G401.6 (cell line): ENCODE data around the gene FCN3.
A peak's percentile ranks its signal among the peaks of the same experiment; 100 is the strongest.

Experiments
- FAIRE-seq: peaks from 2 replicates; lab custom pipeline; 2012; peaks lifted over from hg19 to GRCh38; lab: Jason Lieb, UNC

The FCN3 gene

DNA sequence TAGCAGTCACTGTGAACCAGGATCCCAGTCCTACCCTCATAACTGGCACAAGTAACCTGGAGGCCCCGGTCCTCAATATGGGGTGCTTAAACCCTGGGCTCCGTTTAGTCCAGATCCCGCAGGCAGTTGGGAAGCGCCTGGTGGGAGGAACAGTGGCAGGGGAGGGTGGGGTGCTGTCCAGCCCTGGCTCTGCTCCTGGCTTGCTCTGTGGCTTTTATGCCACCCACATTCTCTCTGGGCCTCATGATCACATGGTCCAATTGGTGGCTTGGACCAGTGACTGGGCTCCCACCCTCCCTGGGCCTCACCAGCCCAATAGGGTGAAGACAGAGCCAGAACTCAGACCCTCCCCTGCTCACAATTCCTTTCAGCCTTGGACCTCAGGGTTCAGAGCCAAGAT lies 5.6 kb upstream of the FCN3 start:
- no peak for FAIRE-seq

DNA sequence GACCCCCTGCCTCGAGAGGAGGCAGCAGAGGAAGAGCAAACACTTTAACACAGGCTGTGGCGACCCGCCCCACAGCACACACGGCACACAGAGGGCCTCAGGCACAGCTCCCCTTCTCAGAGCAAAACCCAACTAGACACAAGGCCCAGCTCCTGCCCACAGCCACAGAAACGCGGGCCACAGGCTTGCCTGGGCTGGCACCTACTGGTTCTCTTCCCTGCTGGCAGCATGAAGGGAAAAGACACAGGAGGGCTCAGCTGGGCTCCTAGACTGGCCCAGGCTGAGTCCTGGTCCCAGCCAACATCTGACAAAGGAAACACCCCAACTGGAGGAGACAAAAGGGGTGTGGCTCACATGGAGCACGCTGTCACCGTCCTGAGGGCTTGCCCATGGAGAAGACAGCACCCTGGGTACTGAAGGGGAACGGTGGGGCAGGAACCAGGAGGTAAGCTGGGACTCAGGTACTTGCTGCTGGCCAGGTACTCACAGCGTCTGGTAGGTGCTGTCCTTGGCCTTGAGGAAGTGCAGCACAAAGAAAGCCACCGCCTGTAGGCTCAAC lies 5.0 kb upstream of the FCN3 start:
- no peak for FAIRE-seq

DNA sequence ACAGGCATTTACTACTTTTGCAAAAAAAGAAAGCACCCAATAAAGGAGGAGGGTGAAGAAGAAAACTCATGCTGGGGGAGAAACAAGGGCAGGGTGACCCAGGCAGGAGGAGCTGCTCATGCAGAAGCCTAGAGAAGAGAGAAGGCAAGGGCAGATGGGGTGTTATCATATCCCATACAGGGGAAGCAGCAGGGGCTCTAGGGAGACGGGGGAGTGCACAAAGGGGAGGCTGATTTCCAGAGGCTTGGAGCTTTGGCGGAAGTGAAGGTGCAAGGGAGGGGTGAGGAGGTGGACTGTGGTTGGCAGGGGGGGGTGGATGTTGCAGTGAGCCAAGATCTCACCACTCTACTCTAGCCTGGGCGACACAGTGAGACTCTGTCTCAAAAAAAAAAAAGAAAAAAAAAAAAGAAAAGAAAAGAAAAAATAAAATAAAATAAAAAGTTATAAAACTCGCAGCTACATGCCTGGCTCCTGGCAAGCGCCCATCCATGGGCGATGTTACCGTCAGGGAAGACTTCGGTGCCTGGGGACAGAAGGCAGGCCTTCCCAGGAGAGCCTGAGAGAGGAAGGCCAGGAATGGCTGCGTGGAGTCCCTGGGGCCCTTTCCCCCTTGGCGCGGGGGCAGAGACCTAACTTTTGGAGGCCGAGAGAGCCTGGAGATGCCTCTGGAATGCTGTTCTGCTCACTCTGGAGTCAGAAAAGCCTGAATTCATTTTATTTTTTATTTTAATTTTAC lies 3.3 kb upstream of the FCN3 start:
- FAIRE-seq: no peak

DNA sequence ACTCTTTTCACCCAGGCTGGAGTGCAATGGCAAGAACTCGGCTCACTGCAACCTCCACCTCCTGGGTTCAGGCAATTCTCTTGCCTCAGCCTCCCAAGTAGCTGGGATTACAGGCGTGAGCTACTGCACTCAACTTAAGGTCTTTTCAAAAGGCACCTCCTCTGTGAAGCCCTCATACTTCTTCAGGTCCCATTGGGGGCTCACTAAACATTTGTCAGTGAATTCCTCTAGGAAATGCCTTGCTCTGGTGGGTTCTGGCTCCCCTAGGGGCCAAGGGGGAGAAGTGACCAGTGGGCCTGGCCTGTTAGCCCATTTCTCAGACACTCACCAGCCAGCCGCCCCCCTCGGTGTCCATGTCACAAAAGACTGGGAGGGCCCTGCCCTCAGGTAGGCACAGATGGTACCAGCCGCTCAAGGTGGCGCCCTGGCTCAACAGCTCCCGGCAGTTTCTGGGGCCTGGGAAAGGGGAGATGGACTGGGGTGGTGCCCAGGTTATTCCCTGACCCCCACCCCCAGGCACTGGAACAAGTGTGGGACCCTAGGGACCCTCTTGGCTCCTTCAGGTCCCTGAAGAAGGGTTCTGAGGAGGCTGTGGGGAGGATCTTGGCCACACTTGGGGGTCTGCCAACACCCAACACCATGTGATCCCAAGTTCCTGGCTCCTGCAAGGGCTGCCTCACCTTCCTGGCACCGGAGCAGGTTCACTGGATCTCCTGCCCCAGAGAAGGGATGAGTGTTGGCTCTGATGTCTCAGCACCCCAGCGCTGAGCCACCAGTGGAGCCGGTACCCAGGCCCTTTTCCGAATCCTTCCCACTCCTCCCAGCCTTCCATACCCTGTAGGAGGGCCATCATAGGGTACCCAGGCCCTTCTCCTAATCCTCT lies 1.6 kb downstream of the FCN3 start:
- FAIRE-seq: no peak

DNA sequence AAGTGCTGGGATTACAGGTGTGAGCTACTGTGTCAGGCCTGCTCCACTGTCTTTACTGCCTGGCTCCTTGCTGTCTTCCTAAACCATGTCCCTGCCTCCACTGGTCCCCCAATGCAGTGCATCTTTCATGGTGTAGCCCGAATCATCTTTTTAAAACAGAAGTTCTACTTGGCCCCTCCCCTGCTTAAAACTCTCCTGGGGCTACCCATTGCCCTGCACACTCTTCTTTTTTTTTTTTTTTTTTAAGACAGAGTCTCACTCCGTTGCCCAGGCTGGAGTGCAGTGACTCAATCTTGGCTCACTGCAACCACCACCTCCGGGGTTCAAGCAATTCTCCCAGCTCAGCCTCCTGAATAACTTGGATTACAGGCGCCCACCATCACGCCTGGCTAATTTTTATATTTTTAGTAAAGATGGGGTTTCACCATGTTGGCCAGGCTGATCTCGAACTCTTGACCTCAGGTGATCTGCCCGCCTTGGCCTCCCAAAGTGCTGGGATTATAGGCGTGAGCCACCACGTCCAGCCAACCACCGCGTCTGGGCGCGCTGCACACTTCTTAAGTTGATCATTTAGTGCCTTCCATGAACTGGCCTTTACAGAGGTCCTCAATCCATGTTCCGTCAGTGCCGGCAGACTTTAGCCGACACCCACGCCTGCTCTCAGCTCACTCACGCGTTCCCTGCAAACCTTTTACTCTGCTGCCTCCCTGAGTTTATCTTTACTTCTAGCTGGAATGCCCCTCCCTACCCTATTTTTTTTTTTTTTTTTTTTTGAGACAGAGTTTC lies 2.4 kb downstream of the FCN3 start:
- no peak for FAIRE-seq

DNA sequence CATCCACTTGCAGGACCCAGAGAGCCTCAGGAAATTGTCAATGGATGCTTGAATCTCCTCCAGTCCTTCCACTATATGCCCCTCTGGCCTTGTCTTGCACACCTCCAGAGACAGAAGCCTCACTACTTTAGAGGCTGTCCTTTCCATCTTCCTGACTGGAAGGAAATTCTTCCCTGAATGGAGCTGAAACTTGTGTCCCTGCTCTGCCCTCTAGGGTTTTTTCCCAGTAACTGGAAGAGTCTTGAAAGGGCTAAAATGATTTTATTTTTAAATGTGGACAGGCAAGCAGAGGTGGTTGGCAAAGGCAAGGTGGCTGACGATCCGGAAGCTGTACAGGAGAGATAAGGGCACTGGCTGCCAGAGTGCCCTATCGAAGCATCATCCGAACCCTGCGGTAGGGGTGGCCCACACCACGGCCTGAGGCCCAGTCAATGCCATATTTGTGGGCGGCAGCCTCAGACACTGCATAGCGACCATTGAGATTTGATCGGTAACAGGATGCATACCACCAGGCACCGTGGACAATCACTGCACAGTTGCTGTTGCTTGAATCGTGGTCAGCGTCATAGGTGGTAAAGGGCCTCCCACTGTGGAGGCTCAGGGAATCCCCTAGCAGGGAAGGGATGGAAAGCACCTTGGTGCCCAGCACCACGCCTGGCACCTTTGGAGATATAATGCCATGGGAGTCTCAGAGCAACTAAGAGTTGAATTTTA lies 5.6 kb downstream of the FCN3 start:
- peak; percentile 81 for FAIRE-seq

DNA sequence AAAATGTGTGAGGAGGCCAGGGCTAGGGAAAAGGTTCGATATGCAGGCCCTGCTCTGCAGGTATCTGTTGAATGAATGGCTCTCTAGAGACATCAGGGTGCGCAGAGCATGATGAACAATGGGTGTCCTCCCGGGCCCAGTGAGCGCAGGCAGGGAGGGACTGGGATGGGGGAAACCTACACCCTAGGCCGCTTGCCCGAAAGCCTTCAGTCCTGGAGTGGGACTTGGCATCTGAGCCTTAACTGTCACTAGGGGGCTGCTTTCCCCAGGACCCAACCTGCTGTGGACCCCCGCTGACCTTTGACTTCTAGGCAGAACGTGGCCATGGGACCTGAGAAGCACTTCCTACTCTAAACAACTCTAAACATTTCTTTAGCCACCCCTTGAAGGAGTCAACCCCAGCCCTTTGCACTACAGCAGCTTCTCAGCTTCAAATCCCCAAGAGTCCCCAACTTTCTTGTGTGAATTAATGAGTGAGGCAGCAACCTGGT lies 7.4 kb downstream of the FCN3 start:
- FAIRE-seq: no peak

DNA sequence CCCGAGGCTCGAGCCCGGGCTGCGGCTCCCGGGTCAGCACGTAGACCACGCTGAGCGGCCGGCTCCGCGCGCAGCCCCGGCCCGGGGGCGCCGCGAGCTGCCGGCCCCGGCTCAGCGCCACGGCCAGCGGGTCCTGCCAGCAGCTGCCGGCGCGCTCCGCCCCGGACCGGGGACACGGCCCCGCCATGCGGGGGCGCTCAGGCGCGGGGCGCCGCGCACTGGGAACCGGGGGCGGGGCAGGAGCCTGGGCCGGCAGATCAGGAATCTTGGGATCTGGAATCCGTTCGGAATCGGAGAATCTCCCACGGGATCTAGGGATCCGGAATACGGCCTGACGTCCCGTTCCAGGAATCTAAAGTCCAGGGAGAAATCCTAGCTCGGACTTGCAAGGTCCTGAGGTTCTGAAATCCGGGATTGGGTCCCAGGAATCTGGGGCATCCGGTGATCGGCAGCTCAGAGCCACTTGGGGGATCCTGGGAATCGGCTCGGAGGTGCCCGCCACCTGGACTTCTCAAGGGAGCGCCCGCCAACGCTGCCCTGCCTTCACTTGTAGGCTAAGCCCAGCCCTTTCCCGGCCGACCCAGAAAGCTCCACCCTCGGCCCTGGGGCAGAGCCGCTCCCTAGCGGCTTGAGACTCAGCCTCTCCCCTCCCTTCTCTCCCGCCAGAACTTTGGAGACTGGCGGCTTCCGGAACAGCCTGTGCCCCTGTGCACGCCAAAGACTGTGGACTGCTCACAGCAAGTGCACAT lies 8.0 kb downstream of the FCN3 start, which contains the start of gene MAP3K6:
MAP3K6 (minus strand) TSS at position 551 of the 749 bp plus-strand sequence; CDS start at position 187, 364 bp downstream.
- peak; percentile 86 for FAIRE-seq

DNA sequence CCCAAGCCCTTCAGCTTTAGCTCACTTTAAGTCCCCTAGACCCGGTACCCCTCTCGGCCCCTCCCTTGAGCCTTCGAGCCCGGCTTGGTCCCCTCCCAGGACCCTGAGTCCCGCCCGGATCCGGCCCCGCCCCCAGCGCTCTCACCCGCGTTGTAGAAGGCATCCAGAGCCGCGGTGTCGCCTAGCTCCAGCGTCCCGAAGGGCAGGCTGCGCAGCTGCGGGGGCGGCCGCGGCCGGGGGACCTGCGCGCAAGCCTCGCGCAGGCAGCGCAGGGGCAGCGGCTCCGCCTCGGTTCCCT lies 8.6 kb downstream of the FCN3 start:
- no peak for FAIRE-seq

DNA sequence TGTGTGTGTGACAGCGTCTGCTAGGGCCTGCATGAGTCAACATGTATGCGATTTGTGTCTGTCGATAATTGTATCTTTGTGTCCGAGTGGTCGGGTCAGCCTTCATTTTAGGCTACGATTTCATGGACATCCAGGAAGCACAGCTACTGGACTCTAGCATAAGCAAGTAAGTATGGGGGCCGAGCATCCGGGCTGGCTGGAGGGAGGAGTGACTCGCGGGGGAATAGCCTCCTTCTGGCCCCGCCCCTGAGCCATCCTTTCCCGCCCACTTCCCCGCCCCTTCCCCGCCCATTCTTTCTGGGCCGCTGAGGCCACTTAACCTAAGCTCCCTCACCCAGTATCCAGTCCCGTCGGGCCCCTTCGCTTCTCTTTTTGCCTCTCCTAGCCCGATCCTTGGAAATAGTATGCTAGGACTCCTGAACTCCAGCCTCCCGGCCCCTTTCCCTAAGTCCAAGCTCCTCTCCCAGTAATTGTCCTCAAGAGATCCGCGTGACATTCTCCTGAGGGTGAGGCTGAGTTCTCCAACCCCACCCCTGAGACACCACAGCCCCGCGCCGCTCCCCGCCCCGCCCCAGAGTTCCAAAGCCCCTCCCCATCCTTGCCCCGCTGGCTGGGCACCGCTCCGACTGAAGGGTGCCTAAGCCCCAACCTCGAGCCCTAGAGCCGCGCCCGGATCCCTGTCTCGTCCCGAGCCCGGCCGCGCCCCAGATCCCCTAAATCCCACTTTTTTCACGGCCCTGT lies 9.1 kb downstream of the FCN3 start:
- FAIRE-seq: peak; percentile 82

DNA sequence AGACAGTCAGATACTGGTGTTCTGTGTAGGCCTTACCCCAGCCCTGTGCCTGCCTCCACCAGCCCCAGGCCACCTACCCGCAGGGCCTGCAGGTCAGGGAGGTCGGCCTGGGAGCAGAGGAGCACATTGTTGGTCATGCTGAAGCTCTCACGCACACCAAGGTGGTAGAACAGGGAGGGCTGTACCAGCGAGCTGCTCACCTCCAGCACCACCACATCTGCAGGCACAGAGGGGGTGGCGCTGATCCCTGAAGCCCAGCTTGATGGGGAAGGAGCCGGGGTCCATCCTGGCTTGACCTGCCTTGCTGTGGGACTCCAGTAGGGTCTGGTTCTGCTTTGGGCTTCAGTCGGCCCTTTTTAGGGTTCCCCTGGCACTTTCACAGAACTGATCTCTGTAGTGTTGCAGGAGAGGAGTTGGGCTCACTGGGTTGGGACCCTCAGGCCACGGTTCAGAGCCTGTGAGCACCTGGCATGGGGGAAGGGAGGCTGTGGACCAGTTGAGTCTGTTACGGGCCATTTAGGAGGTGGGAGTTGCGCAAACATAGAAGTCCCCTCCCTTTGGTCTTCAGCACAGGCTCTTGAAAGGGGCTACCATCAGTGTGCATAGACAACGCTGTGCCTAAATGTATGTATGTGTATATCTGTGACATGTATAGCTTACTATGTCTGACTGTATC lies 9.8 kb downstream of the FCN3 start:
- no peak for FAIRE-seq

DNA sequence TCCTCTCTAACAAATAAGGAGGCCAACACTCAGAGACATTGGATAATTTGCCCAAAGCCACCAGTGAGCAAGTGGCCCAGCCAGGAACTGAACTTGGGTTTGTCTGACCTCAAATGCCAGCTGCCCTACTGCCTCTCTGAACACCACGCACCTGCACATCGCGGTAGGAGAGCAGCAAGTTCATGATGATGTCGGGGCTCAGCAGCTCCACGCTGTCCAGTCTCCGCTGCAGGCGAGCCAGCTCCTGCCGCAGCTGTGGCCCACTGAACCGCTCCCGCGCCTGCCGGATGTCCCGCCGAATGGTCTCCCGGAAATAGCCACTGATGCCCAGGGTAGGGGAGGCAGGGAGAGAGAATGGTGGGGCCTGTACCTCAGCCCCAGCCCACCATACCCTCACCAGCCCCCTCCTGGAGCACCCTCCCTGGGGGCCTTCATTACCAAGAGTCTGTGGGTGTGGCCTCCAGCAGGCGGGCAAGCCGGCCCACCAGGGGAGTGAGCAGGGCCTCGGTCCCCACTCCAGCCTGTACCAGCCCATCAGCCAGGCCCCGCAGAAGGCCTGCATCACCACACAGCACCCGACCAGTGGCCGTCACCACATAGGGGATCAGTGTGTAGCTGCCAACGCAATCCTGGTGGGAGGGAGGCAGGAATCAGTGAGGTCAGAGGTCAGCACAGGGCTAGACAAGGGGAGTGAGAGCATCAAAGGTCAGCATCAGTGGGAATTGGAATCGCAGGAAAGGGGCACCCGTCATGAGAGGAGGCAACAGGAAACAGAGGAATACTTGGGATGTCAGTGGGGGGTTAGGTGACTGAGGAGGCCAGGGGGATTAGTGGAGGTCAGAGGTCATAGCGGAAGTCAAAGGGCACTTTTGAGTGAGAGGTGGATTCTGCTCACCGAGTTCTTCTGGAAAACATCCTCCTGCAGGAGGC lies 10.6 kb downstream of the FCN3 start:
- no peak for FAIRE-seq

DNA sequence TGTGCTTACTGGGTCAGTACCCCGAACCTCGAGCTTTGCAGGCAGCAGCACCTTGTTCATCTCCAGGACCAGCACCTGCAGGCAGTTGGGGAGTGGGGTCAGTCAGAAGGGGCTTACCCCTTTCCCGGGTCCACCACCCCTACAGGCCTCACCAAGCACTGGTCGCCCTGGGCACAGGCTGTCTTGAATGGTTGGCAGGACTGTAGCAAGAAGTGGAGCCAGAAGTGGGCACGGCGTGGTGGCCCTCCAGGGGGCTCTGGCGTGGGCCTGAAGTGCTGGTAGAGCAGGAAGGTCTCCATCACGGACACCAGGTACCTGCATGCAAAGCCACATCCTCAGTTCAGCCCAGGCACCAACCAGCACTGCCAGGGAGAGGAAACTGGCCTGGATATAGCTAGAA lies 13.1 kb downstream of the FCN3 start:
- no peak for FAIRE-seq

DNA sequence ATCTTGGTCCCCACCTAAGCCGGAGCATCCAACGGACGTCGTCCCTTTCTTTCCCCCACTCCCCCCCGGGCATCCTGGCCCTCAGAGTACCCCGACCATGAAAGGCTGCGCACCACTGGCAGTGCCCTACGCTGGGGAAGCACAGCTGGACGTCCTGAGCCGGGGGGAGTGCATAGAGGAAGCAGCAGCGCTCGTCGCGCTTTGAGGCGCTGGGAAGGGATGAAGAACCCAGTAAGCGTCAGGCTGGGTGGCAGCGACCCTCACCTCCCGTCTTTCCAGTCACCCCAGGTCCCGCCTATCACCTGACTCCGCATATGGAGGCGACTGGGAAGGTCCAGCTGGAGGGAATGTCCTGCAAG lies 13.6 kb downstream of the FCN3 start:
- FAIRE-seq: no peak

DNA sequence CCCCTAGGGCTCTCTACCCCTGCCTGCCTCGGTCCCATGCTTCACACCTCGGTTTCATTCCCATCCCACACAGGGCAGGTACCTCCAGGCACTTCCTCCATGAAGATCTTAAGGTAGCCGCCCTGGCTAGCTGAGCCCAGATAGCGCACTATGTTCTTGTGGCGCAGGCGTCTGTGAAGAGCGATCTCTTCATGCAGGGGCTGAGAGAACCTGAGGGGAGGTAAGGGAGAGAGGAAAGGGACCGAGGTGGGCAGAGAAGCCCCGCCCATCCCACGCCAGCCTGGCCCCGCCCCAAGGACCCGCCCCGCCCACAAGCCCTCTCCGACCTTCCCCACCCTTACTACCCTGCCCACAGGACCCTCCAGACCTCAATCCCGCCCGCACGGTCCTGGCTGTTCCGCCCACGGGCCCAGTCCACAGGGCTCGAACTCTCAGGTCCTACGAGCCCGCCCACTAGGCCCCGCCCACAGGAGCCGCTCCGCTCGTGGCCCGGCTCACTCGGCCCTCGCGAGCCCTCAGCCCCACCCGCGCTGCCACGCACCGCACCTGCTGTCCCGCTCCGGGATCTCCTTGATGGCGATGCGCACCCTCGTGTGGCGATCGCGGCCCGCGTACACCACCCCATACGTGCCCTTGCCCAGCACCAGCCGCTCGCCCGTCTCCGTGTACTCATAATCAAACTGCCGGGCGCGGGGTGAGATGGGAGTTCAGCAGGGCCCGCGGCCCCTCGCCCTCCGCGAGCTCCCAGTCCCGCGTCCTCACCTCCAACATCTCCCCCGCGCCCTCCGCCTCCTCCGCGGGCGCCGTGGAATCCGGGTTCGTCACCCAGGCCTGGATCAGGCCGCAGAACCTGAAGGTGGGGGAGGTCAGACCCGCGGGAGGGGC lies 14.2 kb downstream of the FCN3 start:
- no peak for FAIRE-seq

DNA sequence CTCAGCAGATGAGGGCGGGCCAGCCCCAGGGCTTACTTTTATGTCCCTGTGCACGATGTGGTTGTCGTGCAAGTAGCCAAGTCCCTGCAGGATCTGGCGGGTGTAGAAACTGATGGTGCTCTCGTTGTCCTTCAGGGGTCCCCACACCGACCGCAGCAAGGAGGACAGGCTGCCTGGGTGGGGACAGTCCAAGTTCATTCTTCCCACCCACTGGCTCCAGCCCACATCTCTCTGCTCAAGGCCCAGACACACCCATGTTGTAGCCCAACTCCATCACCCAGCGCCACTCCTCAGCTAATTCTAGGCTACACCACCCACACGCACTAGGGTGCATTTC lies 14.8 kb downstream of the FCN3 start:
- no peak for FAIRE-seq

DNA sequence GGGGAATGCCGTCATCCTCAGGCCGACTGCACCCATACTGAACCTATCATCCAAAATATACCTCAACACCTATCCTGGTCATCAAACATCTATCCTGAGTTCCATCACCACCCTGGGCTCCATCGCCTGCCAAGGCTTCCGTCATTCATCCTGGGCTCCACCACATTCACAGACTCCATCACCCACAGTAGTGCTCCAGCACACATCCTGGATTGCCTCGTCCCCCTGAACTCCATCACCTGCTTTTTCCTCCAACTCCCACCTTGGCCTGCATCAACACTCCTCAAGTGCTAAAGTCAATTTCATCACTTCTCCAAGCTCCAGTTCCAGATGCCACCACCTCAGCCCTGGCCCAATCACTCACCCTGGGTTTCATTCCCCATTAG lies 15.7 kb downstream of the FCN3 start:
- FAIRE-seq: no peak
